Cardiac muscle cell (in vitro differentiated cells and primary cell): ENCODE results near the gene RSAD2. TPM values are rescaled to one million over a fixed set of nuclear protein-coding genes. Genes with fewer than 3 reads are reported as not detected.

Source experiments
- DNase-seq, 2 donors: peaks; one replicate each; pipeline versions ENCODE4 v3.0.0 to v3.0.0-alpha.2; 2010 to 2017; ENCODE audit warnings: low read depth in 1 of 2, low spot score in 1 of 2
- H3K27ac ChIP-seq: fragments of 200-600 bp; sonication (generic); 2 replicates; pipeline ENCODE4 v1.5.1; 2016
- H3K27me3 ChIP-seq: fragments of 200-600 bp; sonication (generic); 2 replicates; pipeline ENCODE4 v1.6.0; 2016; ENCODE audit warnings: control low read depth
- H3K36me3 ChIP-seq: fragments of 200-600 bp; sonication (generic); 2 replicates; pipeline ENCODE4 v1.5.1; 2016; ENCODE audit warnings: control low read depth
- H3K4me1 ChIP-seq: fragments of 200-600 bp; sonication (generic); 2 replicates; pipeline ENCODE4 v1.8.1; 2017; ENCODE audit warnings: low read depth, mild to moderate bottlenecking, mixed run types
- H3K4me3 ChIP-seq: fragments of 200-600 bp; sonication (generic); 2 replicates; pipeline ENCODE4 v1.5.1; 2016; ENCODE audit warnings: mild to moderate bottlenecking
- H3K9me3 ChIP-seq: fragments of 200-600 bp; sonication (generic); 2 replicates; pipeline ENCODE4 v1.5.1; 2017; ENCODE audit warnings: low read depth, mild to moderate bottlenecking, control low read depth
- CTCF ChIP-seq: IDR thresholded peaks from 2 replicates; pipeline ENCODE4 v1.5.1; 2012; ENCODE audit warnings: low read depth, mild to moderate bottlenecking, low read length
- polyA plus RNA-seq: library from polyadenylated mRNA; unstranded; fragments of >200 nt; fragmentation: Nextera tagmentation; extraction: Ambion mirVana; gene quantifications from 2 replicates; pipeline ENCODE4 v1.2.1, GENCODE V29; 2016
- total RNA-seq: library from RNA; depleted of rRNA; stranded (reverse); fragments of >200 nt; gene quantifications from 2 replicates; pipeline ENCODE4 v1.2.3, GENCODE V29; 2016

RSAD2 gene
- total and polyA plus RNA-seq, 2 experiments from 2014 or later, result 0.12 to 0.65 TPM

GRCh38 chr2:6864923-6865345, 12.6 kb upstream of the RSAD2 start:
- no peak for DNase-seq
- TF ChIP-seq CTCF, result no peak
- peak overlapping the region; percentile 78 for H3K4me3 ChIP-seq
- H3K4me1 ChIP-seq, result no peaks in the 10 kb centered on the region
- no peaks in the 10 kb centered on the region for H3K36me3 ChIP-seq
- no peak overlapping the region for H3K27ac ChIP-seq
- peaks cover 10% of the 10 kb centered on the region for H3K27me3 ChIP-seq
- H3K9me3 ChIP-seq, result no peaks in the 10 kb centered on the region

- Histone ChIP-seq H3K9me3 (no peaks in the 10 kb centered on the region), H3K27ac (no peak within 1 kb of the TSS), H3K4me1 (no peaks in the 10 kb centered on the region), H3K4me3 (peak within 1 kb of the TSS; percentile 78), H3K27me3 (peaks cover 10% of the 10 kb centered on the region), H3K36me3 (no peaks in the 10 kb centered on the region)
- TF ChIP-seq CTCF, result no peak
- peak; percentile 50 to 75 for DNase-seq
Observed at GRCh38 chr2:6865346-6866274, 12.0 kb upstream of the RSAD2 start, which contains the start of gene CMPK2. Gene CMPK2, minus strand, starts transcription at chr2:6865907. Its CDS starts 211 bp downstream, at chr2:6865696.

- Histone ChIP-seq H3K36me3 (no peaks in the 10 kb centered on the region), H3K27me3 (peaks cover 10% of the 10 kb centered on the region), H3K27ac (no peak overlapping the region), H3K4me1 (no peaks in the 10 kb centered on the region), H3K9me3 (no peaks in the 10 kb centered on the region), H3K4me3 (peak overlapping the region; percentile 78)
- peak; percentile 11 to 51 for DNase-seq
- TF ChIP-seq CTCF, result peak; percentile 53
Observed at GRCh38 chr2:6866275-6866671, 11.3 kb upstream of the RSAD2 start.

GRCh38 chr2:6866982-6867381, 10.6 kb upstream of the RSAD2 start:
- TF ChIP-seq CTCF, result no peak
- H3K4me3 ChIP-seq, result no peak overlapping the region
- no peak for DNase-seq
- no peak overlapping the region for H3K27ac ChIP-seq
- no peaks in the 10 kb centered on the region for H3K36me3 ChIP-seq
- no peaks in the 10 kb centered on the region for H3K9me3 ChIP-seq
- no peaks in the 10 kb centered on the region for H3K4me1 ChIP-seq
- H3K27me3 ChIP-seq, result peaks cover 10% of the 10 kb centered on the region

GRCh38 chr2:6872394-6872793, 5.2 kb upstream of the RSAD2 start:
- no peaks in the 10 kb centered on the region for H3K9me3 ChIP-seq
- no peaks in the 10 kb centered on the region for H3K4me1 ChIP-seq
- no peak overlapping the region for H3K4me3 ChIP-seq
- H3K27ac ChIP-seq, result no peak overlapping the region
- no peak for TF ChIP-seq CTCF
- DNase-seq, result no peak
- no peaks in the 10 kb centered on the region for H3K27me3 ChIP-seq
- H3K36me3 ChIP-seq, result no peaks in the 10 kb centered on the region
